Measurements from ENCODE around the gene TMPRSS15.

Gene TMPRSS15

GRCh38 chr21:18252680-18253079 is 150.9 kb downstream of the TMPRSS15 start:
- no peak for DNase-seq (ENCODE audit: low read depth, low spot score)
- no peak overlapping the region for H3K4me3 ChIP-seq (ENCODE audit: low read length)

GRCh38 chr21:18252256-18252655 is 151.3 kb downstream of the TMPRSS15 start:
- H3K4me3 ChIP-seq (ENCODE audit: low read length), result no peak overlapping the region
- DNase-seq (ENCODE audit: low read depth, low spot score), result no peak

- DNase-seq (ENCODE audit: low read depth, low spot score), result no peak
- H3K4me3 ChIP-seq (ENCODE audit: low read length), result no peak overlapping the region
Observed at GRCh38 chr21:18251065-18251464, 152.5 kb downstream of the TMPRSS15 start.

- H3K4me3 ChIP-seq (ENCODE audit: low read length), result no peak overlapping the region
- no peak for DNase-seq (ENCODE audit: low read depth, low spot score)
Observed at GRCh38 chr21:18249672-18250071, 153.9 kb downstream of the TMPRSS15 start.

GRCh38 chr21:18248171-18248570 is 155.4 kb downstream of the TMPRSS15 start:
- DNase-seq (ENCODE audit: low read depth, low spot score), result no peak
- H3K4me3 ChIP-seq (ENCODE audit: low read length), result no peak overlapping the region

- DNase-seq (ENCODE audit: low read depth, low spot score), result no peak
- H3K4me3 ChIP-seq (ENCODE audit: low read length), result no peak overlapping the region
Observed at GRCh38 chr21:18245464-18245967, 158.1 kb downstream of the TMPRSS15 start.

GRCh38 chr21:18244671-18245463 is 158.7 kb downstream of the TMPRSS15 start, which contains the start of gene CHODL:
TSS of gene CHODL (plus strand) at chr21:18244833. CDS start at chr21:18245224, 391 bp downstream.
- DNase-seq (ENCODE audit: low read depth, low spot score), result no peak
- H3K4me3 ChIP-seq (ENCODE audit: low read length), result no peak within 1 kb of the TSS

- no peak overlapping the region for H3K4me3 ChIP-seq (ENCODE audit: low read length)
- no peak for DNase-seq (ENCODE audit: low read depth, low spot score)
Observed at GRCh38 chr21:18235545-18235944, 168.0 kb downstream of the TMPRSS15 start.

- DNase-seq (ENCODE audit: low read depth, low spot score), result no peak
- no peak overlapping the region for H3K4me3 ChIP-seq (ENCODE audit: low read length)
Observed at GRCh38 chr21:18228060-18228739, 175.4 kb downstream of the TMPRSS15 start.

GRCh38 chr21:18222346-18222745 is 181.2 kb downstream of the TMPRSS15 start:
- no peak overlapping the region for H3K4me3 ChIP-seq (ENCODE audit: low read length)
- DNase-seq (ENCODE audit: low read depth, low spot score), result no peak

GRCh38 chr21:18220498-18220897 is 183.1 kb downstream of the TMPRSS15 start:
- no peak overlapping the region for H3K4me3 ChIP-seq (ENCODE audit: low read length)
- no peak for DNase-seq (ENCODE audit: low read depth, low spot score)
